ENCODE data around the gene GALNS.

DNA sequence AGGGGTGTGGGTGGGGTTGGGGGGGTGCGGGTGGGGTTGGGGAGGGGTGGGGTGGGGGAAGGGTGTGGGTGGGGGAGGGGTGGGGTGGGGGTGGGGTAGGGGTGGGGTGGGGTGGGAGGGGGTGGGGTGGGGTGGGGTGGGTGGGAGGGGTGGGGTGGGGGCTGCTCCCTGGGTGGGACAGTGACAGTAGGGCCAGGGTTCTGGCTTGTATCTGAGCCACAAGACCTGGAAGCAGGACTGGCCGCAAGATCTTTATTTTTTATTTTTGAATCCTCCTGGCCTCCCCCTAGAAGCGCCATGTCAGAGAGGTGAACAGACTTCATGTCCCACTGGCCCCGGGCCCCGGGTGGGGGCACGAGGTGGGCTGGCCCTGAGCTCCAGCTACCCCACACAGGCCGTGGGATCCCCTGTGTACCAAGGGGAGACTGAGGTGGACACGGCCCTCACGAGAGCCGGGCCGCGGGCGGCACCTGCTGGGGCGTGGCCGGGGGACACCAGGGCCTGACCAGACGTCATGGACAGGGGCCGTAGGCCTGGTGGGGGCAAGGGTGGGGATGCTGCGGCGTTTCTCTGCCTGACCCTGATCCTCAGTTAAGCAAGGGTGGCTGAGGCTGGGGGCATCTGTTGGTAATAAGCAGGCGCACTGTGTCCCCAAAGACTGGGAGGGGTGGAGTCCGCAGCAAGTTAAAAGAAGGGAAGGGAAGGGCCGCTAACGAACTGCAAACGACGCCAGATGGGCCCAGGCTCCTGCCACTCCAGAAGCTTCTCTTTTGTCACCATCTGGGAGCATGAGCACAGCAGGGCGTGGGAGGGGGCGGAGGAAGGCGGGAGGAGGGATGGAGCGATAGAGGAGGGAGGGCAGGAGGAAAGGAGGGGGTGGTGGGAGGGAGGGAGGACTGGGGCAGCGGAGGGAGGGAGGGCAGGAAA is 32.0 kb upstream of the GALNS start:
- TF ChIP-seq, protein P1, sequence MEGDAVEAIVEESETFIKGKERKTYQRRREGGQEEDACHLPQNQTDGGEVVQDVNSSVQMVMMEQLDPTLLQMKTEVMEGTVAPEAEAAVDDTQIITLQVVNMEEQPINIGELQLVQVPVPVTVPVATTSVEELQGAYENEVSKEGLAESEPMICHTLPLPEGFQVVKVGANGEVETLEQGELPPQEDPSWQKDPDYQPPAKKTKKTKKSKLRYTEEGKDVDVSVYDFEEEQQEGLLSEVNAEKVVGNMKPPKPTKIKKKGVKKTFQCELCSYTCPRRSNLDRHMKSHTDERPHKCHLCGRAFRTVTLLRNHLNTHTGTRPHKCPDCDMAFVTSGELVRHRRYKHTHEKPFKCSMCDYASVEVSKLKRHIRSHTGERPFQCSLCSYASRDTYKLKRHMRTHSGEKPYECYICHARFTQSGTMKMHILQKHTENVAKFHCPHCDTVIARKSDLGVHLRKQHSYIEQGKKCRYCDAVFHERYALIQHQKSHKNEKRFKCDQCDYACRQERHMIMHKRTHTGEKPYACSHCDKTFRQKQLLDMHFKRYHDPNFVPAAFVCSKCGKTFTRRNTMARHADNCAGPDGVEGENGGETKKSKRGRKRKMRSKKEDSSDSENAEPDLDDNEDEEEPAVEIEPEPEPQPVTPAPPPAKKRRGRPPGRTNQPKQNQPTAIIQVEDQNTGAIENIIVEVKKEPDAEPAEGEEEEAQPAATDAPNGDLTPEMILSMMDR (IDR thresholded peaks at IDR 0.05) = no peak
- no peak for TF ChIP-seq POLR2AphosphoS5 (IDR thresholded peaks at IDR 0.05)
